ENCODE results near the gene AMTN.

GRCh38 chr4:70564033-70564432 lies 45.7 kb downstream of the AMTN start:
- TF ChIP-seq CTCF (IDR thresholded peaks at IDR 0.05) (no peak), ZFX (IDR thresholded peaks at IDR 0.05; ENCODE audit: borderline replicate concordance) (no peak)
